HEK293 (cell line): ENCODE data around the gene CPXM1.

Source experiments
- CTCF ChIA-PET: fragments of 350-600 bp; formaldehyde crosslinking; extraction: SDS; loops from one replicate; lab custom pipeline; 2021; ENCODE audit warnings: antibody characterized with exemption; lab: Yijun Ruan, JAX
- POLR2A ChIA-PET: fragments of 300-600 bp; formaldehyde crosslinking; extraction: SDS; loops from one replicate; lab custom pipeline; 2020; ENCODE audit warnings: antibody characterized with exemption, inconsistent platforms; lab: Yijun Ruan, JAX
- H3K27ac ChIP-seq: fragments of 200-500 bp; sonication (Bioruptor generic); 2 replicates; pipeline ENCODE4 v1.5.1; 2014; ENCODE audit warnings: low read depth, low read length, control low read depth, inconsistent platforms; ENCODE audit errors: extremely low read depth
- H3K36me3 ChIP-seq, 2 experiments: fragments of 200-500 bp in 1 of 2; sonication (Bioruptor generic) in 1 of 2; 1 replicate in 1 of 2; 2 replicates in 1 of 2; pipeline ENCODE4 v1.5.1; 2014 to 2017; ENCODE audit warnings: inconsistent platforms in 2 of 2, low read length in 2 of 2; ENCODE audit not compliant: control insufficient read depth in 2 of 2, insufficient read depth in 1 of 2
- H3K4me1 ChIP-seq: fragments of 200-500 bp; sonication (Bioruptor generic); 2 replicates; pipeline ENCODE4 v1.5.1; 2014; ENCODE audit warnings: mild to moderate bottlenecking, low read length, inconsistent platforms; ENCODE audit not compliant: control insufficient read depth, insufficient read depth
- H3K4me3 ChIP-seq: 2 replicates; pipeline ENCODE4 v1.5.1; 2011; ENCODE audit warnings: low read depth, mild to moderate bottlenecking, control low read depth, low read length, moderate library complexity
- H3K9me3 ChIP-seq: fragments of 200-500 bp; sonication (Bioruptor generic); 2 replicates; pipeline ENCODE4 v1.5.1; 2014; ENCODE audit warnings: low read depth, low read length, inconsistent platforms; ENCODE audit not compliant: control insufficient read depth, insufficient read depth
- AEBP2 ChIP-seq: fragments of 450-650 bp; formaldehyde crosslinking; IDR thresholded peaks from 2 replicates; pipeline ENCODE4 v1.5.1; 2016; ENCODE audit warnings: missing biosample characterization, missing genetic modification characterization, borderline replicate concordance
- BCL11B ChIP-seq: fragments of 450-650 bp; formaldehyde crosslinking; IDR thresholded peaks from 2 replicates; pipeline ENCODE4 v1.5.1; 2016; ENCODE audit warnings: low read depth, missing biosample characterization, missing genetic modification characterization
- FEZF1 ChIP-seq: fragments of 450-650 bp; formaldehyde crosslinking; IDR thresholded peaks from 2 replicates; pipeline ENCODE4 v1.5.1; 2016; ENCODE audit warnings: missing biosample characterization, missing genetic modification characterization
- HOXC10 ChIP-seq: sonication (generic); formaldehyde crosslinking; IDR thresholded peaks from 2 replicates; pipeline ENCODE4 v1.8.1; 2023; ENCODE audit warnings: mild to moderate bottlenecking, missing genetic modification reagents
- PBX3 ChIP-seq: sonication (generic); formaldehyde crosslinking; IDR thresholded peaks from 2 replicates; pipeline ENCODE4 v1.8.1; 2022; ENCODE audit warnings: mild to moderate bottlenecking, moderate library complexity, missing genetic modification reagents
- REPIN1 ChIP-seq: fragments of 450-650 bp; formaldehyde crosslinking; IDR thresholded peaks from 2 replicates; pipeline ENCODE4 v1.5.1; 2017; ENCODE audit warnings: missing biosample characterization, missing genetic modification characterization, low read depth
- REST ChIP-seq: fragments of 450-650 bp; formaldehyde crosslinking; IDR thresholded peaks from 2 replicates; pipeline ENCODE4 v1.5.1; 2016; ENCODE audit warnings: missing biosample characterization, missing genetic modification characterization
- ZBTB7A ChIP-seq: fragments of 450-650 bp; formaldehyde crosslinking; IDR thresholded peaks from 2 replicates; pipeline ENCODE4 v1.5.1; 2016; ENCODE audit warnings: low read depth, missing biosample characterization, missing genetic modification characterization
- ZFP3 ChIP-seq: fragments of 450-650 bp; formaldehyde crosslinking; IDR thresholded peaks from 2 replicates; pipeline ENCODE4 v1.5.1; 2016; ENCODE audit warnings: low read depth, missing biosample characterization, missing genetic modification characterization
- ZNF146 ChIP-seq: fragments of 450-650 bp; formaldehyde crosslinking; IDR thresholded peaks from 2 replicates; pipeline ENCODE4 v1.5.1; 2016; ENCODE audit warnings: missing biosample characterization, missing genetic modification characterization
- ZNF248 ChIP-seq: fragments of 450-650 bp; formaldehyde crosslinking; IDR thresholded peaks from 2 replicates; pipeline ENCODE4 v1.5.1; 2017; ENCODE audit warnings: missing biosample characterization, missing genetic modification characterization
- ZNF394 ChIP-seq: fragments of 450-650 bp; formaldehyde crosslinking; IDR thresholded peaks from 2 replicates; pipeline ENCODE4 v1.5.1; 2016; ENCODE audit warnings: missing biosample characterization, missing genetic modification characterization, mild to moderate bottlenecking, moderate library complexity, borderline replicate concordance
- ZNF488 ChIP-seq: fragments of 450-650 bp; formaldehyde crosslinking; IDR thresholded peaks from 2 replicates; pipeline ENCODE4 v1.5.1; 2016; ENCODE audit warnings: missing biosample characterization, missing genetic modification characterization
- ZNF548 ChIP-seq: fragments of 450-650 bp; formaldehyde crosslinking; IDR thresholded peaks from 2 replicates; pipeline ENCODE4 v1.5.1; 2016; ENCODE audit warnings: missing biosample characterization, missing genetic modification characterization
- ZNF623 ChIP-seq: fragments of 450-650 bp; formaldehyde crosslinking; IDR thresholded peaks from 2 replicates; pipeline ENCODE4 v1.5.1; 2016; ENCODE audit warnings: missing biosample characterization, missing genetic modification characterization
- ZNF704 ChIP-seq: fragments of 450-650 bp; formaldehyde crosslinking; IDR thresholded peaks from 2 replicates; pipeline ENCODE4 v1.5.1; 2016; ENCODE audit warnings: missing biosample characterization, missing genetic modification characterization
- ZNF777 ChIP-seq: fragments of 450-650 bp; formaldehyde crosslinking; IDR thresholded peaks from 2 replicates; pipeline ENCODE4 v1.5.1; 2017; ENCODE audit warnings: missing biosample characterization, missing genetic modification characterization, borderline replicate concordance

CPXM1 gene

GRCh38 chr20:2780948-2781347, 19.5 kb downstream of the CPXM1 start:
- no peaks in the 10 kb centered on the region for H3K4me1 ChIP-seq
- ChIA-PET POLR2A (no interaction called here), CTCF (interaction anchor here (1.0 to 1.4 kb wide), 4 partner anchors 10 to 220 kb away, joined by 3 to 8 read pairs (median 4); no protein-coding TSS in a partner anchor)
- H3K4me3 ChIP-seq: no peak overlapping the region
- H3K9me3 ChIP-seq: no peaks in the 10 kb centered on the region
- TF ChIP-seq BCL11B (tag by site-specific recombination): no peak
- TF ChIP-seq HOXC10 (CRISPR knock-in tag): no peak
- no peak for TF ChIP-seq ZNF248
- no peak for TF ChIP-seq ZFP3
- no peak for TF ChIP-seq ZNF548 (tag by site-specific recombination)
- TF ChIP-seq ZNF777: no peak
- no peak for TF ChIP-seq ZNF488 (tag by site-specific recombination)
- TF ChIP-seq FEZF1: no peak
- no peak for TF ChIP-seq REST (tag by site-specific recombination)
- no peak for TF ChIP-seq ZNF704 (tag by site-specific recombination)
- no peak for TF ChIP-seq AEBP2 (tag by site-specific recombination)
- no peak for TF ChIP-seq ZBTB7A (tag by site-specific recombination)
- no peak for TF ChIP-seq ZNF394 (tag by site-specific recombination)
- no peak for TF ChIP-seq PBX3 (CRISPR knock-in tag)
- no peak for TF ChIP-seq ZNF623 (tag by site-specific recombination)
- no peak for TF ChIP-seq ZNF146 (tag by site-specific recombination)
- H3K36me3 ChIP-seq: no peaks in the 10 kb centered on the region
- H3K27ac ChIP-seq: no peak overlapping the region

- ChIA-PET CTCF (interaction anchor here (0.6 to 0.7 kb wide), 2 partner anchors 16 to 26 kb away, joined by 3 read pairs; no protein-coding TSS in a partner anchor), POLR2A (no interaction called here)
- Histone ChIP-seq H3K9me3 (no peaks in the 10 kb centered on the region), H3K4me1 (no peaks in the 10 kb centered on the region), H3K4me3 (no peak overlapping the region), H3K27ac (no peak overlapping the region), H3K36me3 (no peaks in the 10 kb centered on the region)
- no peak for TF ChIP-seq REPIN1 (tag by site-specific recombination)
Observed at GRCh38 chr20:2778602-2779321, 21.7 kb downstream of the CPXM1 start.
